SJSA1 (cell line): ENCODE data around the gene LRP8. TPM values are rescaled to one million over a fixed set of nuclear protein-coding genes. Genes with fewer than 3 reads are reported as not detected.

Source experiments
- DNase-seq, 2 experiments: peaks; one replicate each; pipeline ENCODE4 v3.0.0-alpha.2; 2015 to 2020; ENCODE audit warnings: low spot score in 2 of 2, low read depth in 1 of 2
- H3K27ac ChIP-seq: fragments of 250-450 bp; sonication (Bioruptor Pico); 2 replicates; pipeline ENCODE4 v1.5.1; 2020; ENCODE audit warnings: mild to moderate bottlenecking, moderate library complexity
- H3K27me3 ChIP-seq: fragments of 250-450 bp; sonication (Bioruptor Pico); replicated peaks from 2 replicates; pipeline ENCODE4 v1.5.1; 2020; ENCODE audit warnings: mild to moderate bottlenecking, moderate library complexity
- H3K36me3 ChIP-seq: fragments of 250-450 bp; sonication (Bioruptor Pico); 2 replicates; pipeline ENCODE4 v1.5.1; 2020; ENCODE audit warnings: mild to moderate bottlenecking
- H3K4me1 ChIP-seq: fragments of 250-450 bp; sonication (Bioruptor Pico); replicated peaks from 2 replicates; pipeline ENCODE4 v1.6.1; 2021; ENCODE audit warnings: mild to moderate bottlenecking
- H3K4me3 ChIP-seq: fragments of 250-450 bp; sonication (Bioruptor Pico); 2 replicates; pipeline ENCODE4 v1.5.1; 2020; ENCODE audit warnings: mild to moderate bottlenecking
- H3K9me3 ChIP-seq: fragments of 250-450 bp; sonication (Bioruptor Pico); replicated peaks from 2 replicates; pipeline ENCODE4 v1.5.1; 2020; ENCODE audit warnings: mild to moderate bottlenecking
- total RNA-seq: library from RNA; depleted of rRNA; stranded (reverse); fragments of >200 nt; shearing (Covaris generic); gene quantifications from 2 replicates; pipeline ENCODE4 v1.2.3, GENCODE V29; 2014

The LRP8 gene
- total RNA-seq, 1 experiment from 2014 or later, result 15.6 TPM

GRCh38 chr1:53246261-53247134 is 81.4 kb downstream of the LRP8 start:
- no peaks in the 10 kb centered on the region for H3K27me3 ChIP-seq
- peak overlapping the region; percentile 46 for H3K27ac ChIP-seq
- peaks cover 11% of the 10 kb centered on the region for H3K4me1 ChIP-seq
- H3K4me3 ChIP-seq, result no peak overlapping the region
- H3K9me3 ChIP-seq, result no peaks in the 10 kb centered on the region
- peak in 1 of 2 experiments; percentile 64 for DNase-seq
- H3K36me3 ChIP-seq, result peaks cover 20% of the 10 kb centered on the region

- Histone ChIP-seq H3K9me3 (no peaks in the 10 kb centered on the region), H3K27ac (no peak overlapping the region), H3K4me3 (no peak overlapping the region), H3K27me3 (no peaks in the 10 kb centered on the region), H3K4me1 (peaks cover 11% of the 10 kb centered on the region), H3K36me3 (peaks cover 20% of the 10 kb centered on the region)
- DNase-seq, result no peak
Observed at GRCh38 chr1:53244141-53244540, 83.7 kb downstream of the LRP8 start.

- H3K27me3 ChIP-seq, result no peaks in the 10 kb centered on the region
- H3K4me1 ChIP-seq, result peaks cover 19% of the 10 kb centered on the region
- peaks cover 13% of the 10 kb centered on the region for H3K36me3 ChIP-seq
- H3K9me3 ChIP-seq, result no peaks in the 10 kb centered on the region
- H3K27ac ChIP-seq, result no peak overlapping the region
- H3K4me3 ChIP-seq, result no peak overlapping the region
- DNase-seq, result no peak
Observed at GRCh38 chr1:53242381-53242780, 85.5 kb downstream of the LRP8 start.

DNA sequence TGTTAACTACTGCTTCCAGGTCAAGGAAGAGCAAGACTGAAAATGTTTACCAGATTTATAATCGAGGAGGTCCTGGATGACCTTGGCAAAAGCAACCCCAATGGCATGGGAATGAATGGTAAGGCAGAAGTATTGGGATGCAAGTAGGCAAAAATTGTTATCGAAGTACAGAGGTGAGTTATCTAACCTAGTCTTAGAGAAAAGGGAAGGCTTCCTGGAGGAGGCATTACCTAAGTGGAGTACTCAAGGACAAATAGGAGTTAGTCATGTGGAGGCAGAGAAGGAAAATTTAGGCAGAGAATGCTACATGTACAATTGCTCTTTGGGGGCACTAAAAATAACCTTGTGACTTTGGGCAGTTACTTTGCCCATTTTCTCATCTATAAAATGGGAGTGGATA is 86.0 kb downstream of the LRP8 start:
- H3K4me3 ChIP-seq, result no peak overlapping the region
- peaks cover 13% of the 10 kb centered on the region for H3K36me3 ChIP-seq
- H3K27me3 ChIP-seq, result no peaks in the 10 kb centered on the region
- no peaks in the 10 kb centered on the region for H3K9me3 ChIP-seq
- DNase-seq, result no peak
- H3K27ac ChIP-seq, result no peak overlapping the region
- H3K4me1 ChIP-seq, result peaks cover 22% of the 10 kb centered on the region

GRCh38 chr1:53238197-53239155 is 89.4 kb downstream of the LRP8 start, which contains the start of gene MAGOH:
TSS of gene MAGOH (minus strand) at chr1:53238518. CDS start at chr1:53238448, 70 bp downstream.
- Histone ChIP-seq H3K27me3 (no peaks in the 10 kb centered on the region), H3K9me3 (no peaks in the 10 kb centered on the region), H3K27ac (peak within 1 kb of the TSS; percentile 65), H3K4me3 (peak within 1 kb of the TSS; percentile 77), H3K36me3 (peaks cover 34% of the 10 kb centered on the region), H3K4me1 (peaks cover 19% of the 10 kb centered on the region)
- peak; percentile 95 to 97 for DNase-seq

- peak overlapping the region; percentile 77 for H3K4me3 ChIP-seq
- no peaks in the 10 kb centered on the region for H3K27me3 ChIP-seq
- peaks cover 19% of the 10 kb centered on the region for H3K4me1 ChIP-seq
- peaks cover 42% of the 10 kb centered on the region for H3K36me3 ChIP-seq
- peak overlapping the region; percentile 65 for H3K27ac ChIP-seq
- DNase-seq, result no peak
- H3K9me3 ChIP-seq, result no peaks in the 10 kb centered on the region
Observed at GRCh38 chr1:53237638-53238037, 90.2 kb downstream of the LRP8 start.

DNA sequence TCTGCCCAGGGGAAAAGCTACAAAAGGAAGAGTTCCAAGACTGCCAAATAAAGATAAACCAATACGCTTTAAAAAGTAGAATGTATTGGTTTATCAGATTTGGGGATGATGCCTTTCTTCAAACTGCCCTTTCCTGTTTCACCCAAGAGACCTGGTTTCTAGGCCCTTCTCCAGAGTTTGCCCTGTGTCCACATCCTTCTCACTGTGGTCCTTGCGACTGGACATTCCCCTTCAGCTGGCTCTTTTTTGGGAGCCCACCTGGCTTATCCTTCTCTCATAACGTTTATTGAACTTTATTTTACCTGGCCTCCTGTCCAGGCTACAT is 106.9 kb downstream of the LRP8 start:
- no peak for DNase-seq
- H3K27ac ChIP-seq, result peak overlapping the region; percentile 82
- no peaks in the 10 kb centered on the region for H3K27me3 ChIP-seq
- H3K9me3 ChIP-seq, result no peaks in the 10 kb centered on the region
- H3K36me3 ChIP-seq, result peaks cover 30% of the 10 kb centered on the region
- H3K4me1 ChIP-seq, result peaks cover 10% of the 10 kb centered on the region
- H3K4me3 ChIP-seq, result peak overlapping the region; percentile 86

- Histone ChIP-seq H3K4me1 (peaks cover 10% of the 10 kb centered on the region), H3K27me3 (no peaks in the 10 kb centered on the region)
Observed at GRCh38 chr1:53220171-53220961, 107.5 kb downstream of the LRP8 start, which contains the start of gene CZIB. TSS of gene CZIB (minus strand) at chr1:53220634. CDS start at chr1:53220575, 59 bp downstream.

GRCh38 chr1:53219711-53220110 is 108.2 kb downstream of the LRP8 start:
- Histone ChIP-seq H3K9me3 (no peaks in the 10 kb centered on the region), H3K27me3 (no peaks in the 10 kb centered on the region), H3K36me3 (peaks cover 38% of the 10 kb centered on the region), H3K4me1 (peaks cover 10% of the 10 kb centered on the region), H3K27ac (peak overlapping the region; percentile 82), H3K4me3 (peak overlapping the region; percentile 86)
- DNase-seq, result peak in 1 of 2 experiments; percentile 4

More at GRCh38 chr1:53220171-53220961, 107.5 kb downstream of the LRP8 start, which contains the start of gene CZIB:
- DNase-seq, result peak; percentile 92 to 93
- H3K27ac ChIP-seq, result peak within 1 kb of the TSS; percentile 82
- H3K9me3 ChIP-seq, result no peaks in the 10 kb centered on the region
- peaks cover 31% of the 10 kb centered on the region for H3K36me3 ChIP-seq
- H3K4me3 ChIP-seq, result peak within 1 kb of the TSS; percentile 86

- Histone ChIP-seq H3K27me3 (no peaks in the 10 kb centered on the region), H3K4me3 (no peak overlapping the region), H3K4me1 (peaks cover 10% of the 10 kb centered on the region), H3K9me3 (no peaks in the 10 kb centered on the region), H3K36me3 (peaks cover 53% of the 10 kb centered on the region), H3K27ac (no peak overlapping the region)
- DNase-seq, result no peak
Observed at GRCh38 chr1:53218201-53218600, 109.7 kb downstream of the LRP8 start.

GRCh38 chr1:53214376-53214940 is 113.4 kb downstream of the LRP8 start:
- DNase-seq, result no peak
- no peaks in the 10 kb centered on the region for H3K9me3 ChIP-seq
- H3K4me3 ChIP-seq, result no peak overlapping the region
- H3K4me1 ChIP-seq, result peaks cover 3% of the 10 kb centered on the region; the same call in 1 of the 2 replicates
- H3K27ac ChIP-seq, result no peak overlapping the region
- H3K36me3 ChIP-seq, result peaks cover 84% of the 10 kb centered on the region
- H3K27me3 ChIP-seq, result no peaks in the 10 kb centered on the region

DNA sequence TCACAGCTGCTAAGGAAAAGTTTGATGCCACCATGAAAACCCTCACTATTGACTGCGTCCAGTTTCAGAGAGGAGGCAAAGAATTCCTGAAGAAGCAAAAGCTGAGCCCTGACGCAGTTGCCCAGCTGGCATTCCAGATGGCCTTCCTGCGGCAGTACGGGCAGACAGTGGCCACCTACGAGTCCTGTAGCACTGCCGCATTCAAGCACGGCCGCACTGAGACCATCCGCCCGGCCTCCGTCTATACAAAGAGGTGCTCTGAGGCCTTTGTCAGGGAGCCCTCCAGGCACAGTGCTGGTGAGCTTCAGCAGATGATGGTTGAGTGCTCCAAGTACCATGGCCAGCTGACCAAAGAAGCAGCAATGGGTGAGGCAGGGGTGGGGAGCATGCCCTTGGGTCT is 116.9 kb downstream of the LRP8 start:
- no peaks in the 10 kb centered on the region for H3K4me1 ChIP-seq
- H3K4me3 ChIP-seq, result no peak overlapping the region
- no peak overlapping the region for H3K27ac ChIP-seq
- peaks cover 3% of the 10 kb centered on the region; the same call in 1 of the 2 replicates for H3K9me3 ChIP-seq
- H3K36me3 ChIP-seq, result peaks cover 87% of the 10 kb centered on the region
- no peak for DNase-seq
- H3K27me3 ChIP-seq, result no peaks in the 10 kb centered on the region

- peaks cover 89% of the 10 kb centered on the region for H3K36me3 ChIP-seq
- H3K9me3 ChIP-seq, result peaks cover 7% of the 10 kb centered on the region
- no peak for DNase-seq
- H3K4me3 ChIP-seq, result no peak overlapping the region
- H3K4me1 ChIP-seq, result no peaks in the 10 kb centered on the region
- H3K27me3 ChIP-seq, result no peaks in the 10 kb centered on the region
- no peak overlapping the region for H3K27ac ChIP-seq
Observed at GRCh38 chr1:53210352-53210751, 117.5 kb downstream of the LRP8 start.
